A549 (cell line): Measurements from ENCODE around the gene BGN. TPM values are rescaled to one million over a fixed set of nuclear protein-coding genes. Genes with fewer than 3 reads are reported as not detected.

Source experiments
- ATAC-seq, 2 experiments: fragments of 200-7000 bp in 1 of 2; fragments of >200 bp in 1 of 2; cut with Nextera tagmentation in 1 of 2; cut with Tn5 transposase in 1 of 2; 3 replicates each; pipeline versions ENCODE4 v1.8.0 to v1.9.1; 2018 to 2020; ENCODE audit warnings: mild to moderate bottlenecking in 1 of 2, moderate library complexity in 1 of 2
- CTCF ChIA-PET: fragments of 300-600 bp; sonication (Branson Sonifier 250); formaldehyde crosslinking; extraction: SDS; loops from one replicate; lab custom pipeline; 2021; ENCODE audit warnings: antibody characterized with exemption, inconsistent platforms; lab: Yijun Ruan, JAX
- POLR2A ChIA-PET: fragments of 350-600 bp; formaldehyde crosslinking; extraction: SDS; loops from one replicate; lab custom pipeline; 2021; ENCODE audit warnings: antibody characterized with exemption, inconsistent platforms; lab: Yijun Ruan, JAX
- DNase-seq, 2 experiments: peaks; one replicate each; pipeline versions ENCODE4 v3.0.0 to v3.0.0-alpha.2; 2011 to 2016; ENCODE audit warnings: low read depth in 1 of 2, low spot score in 1 of 2
- FAIRE-seq: peaks from 2 replicates; lab custom pipeline; 2011; peaks lifted over from hg19 to GRCh38; lab: Jason Lieb, UNC
- H3K27ac ChIP-seq, 2 experiments: fragments of >200 bp; sonication (Bioruptor Twin); formaldehyde crosslinking; 3 replicates each; pipeline ENCODE4 v1.5.1; 2016 to 2017
- H3K4me1 ChIP-seq: fragments of >200 bp; sonication (Bioruptor Twin); formaldehyde crosslinking; 3 replicates; pipeline ENCODE4 v1.6.1; 2016
- H3K4me2 ChIP-seq: fragments of >200 bp; sonication (Bioruptor Twin); formaldehyde crosslinking; 3 replicates; pipeline ENCODE4 v1.6.1; 2016
- H3K4me3 ChIP-seq: fragments of >200 bp; sonication (Bioruptor Twin); formaldehyde crosslinking; 3 replicates; pipeline ENCODE4 v1.5.1; 2016
- H3K9me3 ChIP-seq: fragments of >200 bp; sonication (Bioruptor Twin); formaldehyde crosslinking; 3 replicates; pipeline ENCODE4 v1.6.1; 2016
- CBX8 ChIP-seq: fragments of 200-600 bp; sonication (generic); IDR thresholded peaks from 2 replicates; pipeline ENCODE4 v1.6.1; 2016
- CHD2 ChIP-seq: fragments of 150-350 bp; IDR thresholded peaks from 2 replicates; pipeline ENCODE4 v1.6.1; 2014; ENCODE audit warnings: low read length; ENCODE audit not compliant: partially characterized antibody
- CHD4 ChIP-seq: fragments of 200-600 bp; sonication (generic); IDR thresholded peaks from 2 replicates; pipeline ENCODE4 v1.6.1; 2016; ENCODE audit warnings: antibody characterized with exemption, mild to moderate bottlenecking, borderline replicate concordance
- E2F6 ChIP-seq: IDR thresholded peaks from 2 replicates; pipeline ENCODE4 v1.6.1; 2012; ENCODE audit warnings: low read depth, borderline replicate concordance
- ELK1 ChIP-seq: fragments of 150-350 bp; IDR thresholded peaks from 2 replicates; pipeline ENCODE4 v1.6.1; 2014; ENCODE audit warnings: low read depth, mild to moderate bottlenecking, low read length
- EP300 ChIP-seq, 2 experiments: fragments of >200 bp; sonication (Bioruptor Twin); formaldehyde crosslinking; IDR thresholded peaks; 2 replicates in 1 of 2; 3 replicates in 1 of 2; pipeline ENCODE4 v1.6.1; 2016 to 2017
- FOXS1 ChIP-seq: fragments of 250-450 bp; sonication (Bioruptor Pico); IDR thresholded peaks from 2 replicates; pipeline ENCODE4 v1.5.0; 2020; ENCODE audit warnings: mild to moderate bottlenecking, moderate library complexity
- HES2 ChIP-seq: fragments of >200 bp; sonication (Bioruptor Twin); formaldehyde crosslinking; IDR thresholded peaks from 2 replicates; pipeline ENCODE4 v1.6.1; 2016
- HEYL ChIP-seq: fragments of 250-450 bp; sonication (Bioruptor Pico); IDR thresholded peaks from 2 replicates; pipeline ENCODE4 v1.8.0; 2021; ENCODE audit warnings: mild to moderate bottlenecking, moderate library complexity
- HOXA7 ChIP-seq: fragments of 250-450 bp; sonication (Bioruptor Pico); IDR thresholded peaks from 2 replicates; pipeline ENCODE4 v1.5.0; 2020; ENCODE audit warnings: mild to moderate bottlenecking, moderate library complexity
- JUN ChIP-seq, 2 experiments: fragments of >200 bp; sonication (Bioruptor Twin); formaldehyde crosslinking; IDR thresholded peaks; 2 replicates in 1 of 2; 3 replicates in 1 of 2; pipeline ENCODE4 v1.6.1; 2016 to 2017
- KDM1A ChIP-seq: fragments of 200-600 bp; sonication (generic); IDR thresholded peaks from 2 replicates; pipeline ENCODE4 v1.6.1; 2016; ENCODE audit warnings: low read depth, mild to moderate bottlenecking
- MAFK ChIP-seq: fragments of 450-650 bp; IDR thresholded peaks from 2 replicates; pipeline ENCODE4 v1.6.1; 2014; ENCODE audit not compliant: partially characterized antibody
- MAX ChIP-seq: IDR thresholded peaks from 2 replicates; pipeline ENCODE4 v1.6.1; 2012
- MAZ ChIP-seq: fragments of 150-350 bp; IDR thresholded peaks from 2 replicates; pipeline ENCODE4 v1.6.1; 2014; ENCODE audit warnings: antibody characterized with exemption, low read depth, low read length, borderline replicate concordance
- MYC ChIP-seq: IDR thresholded peaks from 2 replicates; pipeline ENCODE4 v1.6.1; 2012; ENCODE audit warnings: mild to moderate bottlenecking, inconsistent platforms, low read length, improper control_type of control experiment, borderline replicate concordance
- NFE2L2 ChIP-seq: fragments of 150-350 bp; conservative IDR thresholded peaks from 2 replicates; pipeline ENCODE4 v1.6.1; 2014; ENCODE audit warnings: low read length
- NPAS2 ChIP-seq: fragments of 250-450 bp; sonication (Bioruptor Pico); IDR thresholded peaks from 2 replicates; pipeline ENCODE4 v1.8.0; 2022; ENCODE audit warnings: mild to moderate bottlenecking, moderate library complexity, borderline replicate concordance
- NR3C1 ChIP-seq: fragments of >200 bp; sonication (Bioruptor Twin); formaldehyde crosslinking; IDR thresholded peaks from 3 replicates; pipeline ENCODE4 v1.6.1; 2017
- PBX3 ChIP-seq: IDR thresholded peaks from 2 replicates; pipeline ENCODE4 v1.6.1; 2012
- PHF8 ChIP-seq: fragments of 200-600 bp; sonication (generic); IDR thresholded peaks from 2 replicates; pipeline ENCODE4 v1.6.1; 2016; ENCODE audit warnings: low read depth, mild to moderate bottlenecking, antibody characterized with exemption, moderate library complexity, borderline replicate concordance
- SREBF2 ChIP-seq: fragments of 450-650 bp; IDR thresholded peaks from 2 replicates; pipeline ENCODE4 v1.6.1; 2014; ENCODE audit warnings: mild to moderate bottlenecking, moderate library complexity
- TFCP2L1 ChIP-seq: fragments of 250-450 bp; sonication (Bioruptor Pico); IDR thresholded peaks from 2 replicates; pipeline ENCODE4 v1.5.0; 2021; ENCODE audit warnings: mild to moderate bottlenecking
- TP53 ChIP-seq: fragments of 250-450 bp; sonication (Bioruptor Pico); IDR thresholded peaks from 2 replicates; pipeline ENCODE4 v1.5.0; 2021; ENCODE audit warnings: mild to moderate bottlenecking, moderate library complexity
- ZFP36 ChIP-seq: fragments of 450-650 bp; IDR thresholded peaks from 2 replicates; pipeline ENCODE4 v1.6.1; 2014; ENCODE audit warnings: borderline replicate concordance; ENCODE audit not compliant: partially characterized antibody
- ZNF302 ChIP-seq: fragments of 250-450 bp; sonication (Bioruptor Pico); IDR thresholded peaks from 2 replicates; pipeline ENCODE4 v1.9.0; 2021; ENCODE audit warnings: inconsistent platforms, mild to moderate bottlenecking, moderate library complexity
- WGBS: methylation state at CpG from one replicate; pipeline ENCODE4 v1.1.6; 2017; ENCODE audit errors: missing lambda C conversion rate; 5-methylcytosine and 5-hydroxymethylcytosine counted together
- polyA plus RNA-seq, 4 experiments: library from polyadenylated mRNA; depleted of rRNA in 3 of 4; stranded (reverse); fragments of >200 nt; fragmentation: RNase III in 1 of 4; extraction: RNeasy Plus Mini Kit Qiagen cat#74134 plus additional on column Dnase treatment in 1 of 4; gene quantifications; 2 replicates in 3 of 4; 3 replicates in 1 of 4; pipeline ENCODE4 v1.2.3, GENCODE V29; 2011 to 2017

BGN gene
- polyA plus RNA-seq, 2 of the 4 experiments (the other 2 are of a cell fraction) = 0.04 TPM; not detected in 1

- Histone ChIP-seq H3K9me3 (no peaks in the 10 kb centered on the region), H3K27ac (no peak overlapping the region)
- TF ChIP-seq JUN (IDR thresholded peaks at IDR 0.05) (no peak), ELK1 (no peak), NFE2L2 (no peak)
- TF ChIP-seq, all 56 proteins: peak for 0
- ChIA-PET POLR2A (no interaction called here), CTCF (interaction anchor here (0.7 to 5.0 kb wide), 7 partner anchors 11 to 459 kb away, joined by 3 to 36 read pairs (median 9); partner anchors contain the start of gene HAUS7)
- 80% methylated on average over 2 of the region's 10 CpGs for WGBS
- no peak for DNase-seq
- no peak overlapping the region for H3K4me3 ChIP-seq
- peak in 1 of 2 experiments; percentile 10; a peak in 2 of 6 replicates for ATAC-seq
- FAIRE-seq = no peak
- H3K4me2 ChIP-seq = no peak overlapping the region
- peaks cover 9% of the 10 kb centered on the region; the same call in 1 of the 3 replicates for H3K4me1 ChIP-seq
Measured at GRCh38 chrX:153491351-153491914, 3.3 kb upstream of the BGN start.

- CTCF ChIA-PET = interaction anchor here (0.7 to 5.0 kb wide), 8 partner anchors 11 to 459 kb away, joined by 3 to 36 read pairs (median 9); partner anchors contain the start of gene HAUS7
- no peak overlapping the region for H3K4me3 ChIP-seq
- peaks cover 9% of the 10 kb centered on the region; the same call in 1 of the 3 replicates for H3K4me1 ChIP-seq
- WGBS = 84% methylated on average over 6 of the region's 11 CpGs
- FAIRE-seq (no peak), DNase-seq (no peak), ATAC-seq (no peak)
- H3K4me2 ChIP-seq = no peak overlapping the region
- H3K27ac ChIP-seq = no peak overlapping the region
- H3K9me3 ChIP-seq = no peaks in the 10 kb centered on the region
- POLR2A ChIA-PET = no interaction called here
- TF ChIP-seq PHF8 = no peak
- no peak for TF ChIP-seq MAX
- TF ChIP-seq CHD2 = no peak
- no peak for TF ChIP-seq HEYL (CRISPR knock-in tag)
- TF ChIP-seq KDM1A = no peak
Measured at GRCh38 chrX:153491918-153492317, 2.9 kb upstream of the BGN start.

GRCh38 chrX:153492543-153492942 lies 2.2 kb upstream of the BGN start:
- H3K4me2 ChIP-seq = no peak overlapping the region
- WGBS = 81% methylated on average over 12 of the region's 12 CpGs
- POLR2A ChIA-PET = no interaction called here
- DNase-seq (no peak), ATAC-seq (no peak), FAIRE-seq (no peak)
- peaks cover 9% of the 10 kb centered on the region; the same call in 1 of the 3 replicates for H3K4me1 ChIP-seq
- H3K27ac ChIP-seq = no peak overlapping the region
- no peak overlapping the region for H3K4me3 ChIP-seq
- H3K9me3 ChIP-seq = no peaks in the 10 kb centered on the region
- CTCF ChIA-PET = interaction anchor here (1.3 to 4.1 kb wide), 4 partner anchors 10 to 22 kb away, joined by 3 to 30 read pairs (median 8); partner anchors contain the start of gene HAUS7
- TF ChIP-seq ZFP36 (no peak), NR3C1 (no peak), CHD2 (no peak), PBX3 (no peak), MYC (no peak), TFCP2L1 (CRISPR knock-in tag) (no peak), HES2 (no peak), MAZ (no peak)

- WGBS = 65% methylated on average over 11 of the region's 11 CpGs
- no peaks in the 10 kb centered on the region for H3K9me3 ChIP-seq
- no peak overlapping the region for H3K4me3 ChIP-seq
- DNase-seq (no peak), FAIRE-seq (no peak), ATAC-seq (no peak)
- ChIA-PET POLR2A (no interaction called here), CTCF (interaction anchor here (1.3 to 4.1 kb wide), 3 partner anchors 14 to 32 kb away, joined by 4 to 30 read pairs (median 4); partner anchors contain the start of gene HAUS7)
- H3K27ac ChIP-seq = no peak overlapping the region
- H3K4me2 ChIP-seq = no peak overlapping the region
- H3K4me1 ChIP-seq = peaks cover 6% of the 10 kb centered on the region; the same call in 1 of the 3 replicates
- TF ChIP-seq CBX8 = no peak
- no peak for TF ChIP-seq FOXS1 (CRISPR knock-in tag)
- TF ChIP-seq SREBF2 = no peak
- no peak for TF ChIP-seq MAFK
- no peak for TF ChIP-seq CHD4
- no peak for TF ChIP-seq KDM1A
- no peak for TF ChIP-seq E2F6
- TF ChIP-seq HOXA7 = no peak
- no peak for TF ChIP-seq ELK1
- no peak for TF ChIP-seq NPAS2
- no peak for TF ChIP-seq TP53 (CRISPR knock-in tag)
- no peak for TF ChIP-seq EP300 (IDR thresholded peaks at IDR 0.05)
- TF ChIP-seq ZNF302 (CRISPR knock-in tag) = no peak
- no peak for TF ChIP-seq MYC
Measured at GRCh38 chrX:153493085-153493484, 1.7 kb upstream of the BGN start.
